Panc1 (cell line): Measurements from ENCODE around the gene SLCO4A1. TPM values are rescaled to one million over a fixed set of nuclear protein-coding genes. Genes with fewer than 3 reads are reported as not detected.

ENCODE experiments used
- ATAC-seq: fragments of 200-7000 bp; cut with Tn5 transposase; 2 replicates; pipeline ENCODE4 v1.9.1; 2020; ENCODE audit warnings: mild to moderate bottlenecking, moderate library complexity
- BruUV-seq: library from RNA; stranded (reverse); fragments of 400-500 nt; replicated peaks from 2 replicates; lab custom pipeline; 2021; lab: Mats Ljungman, UMichigan
- CTCF ChIA-PET: fragments of 300-600 bp; sonication (Branson Sonifier 250); formaldehyde crosslinking; loops from one replicate; lab custom pipeline; 2022; ENCODE audit warnings: antibody characterized with exemption; lab: Charles Lee
- POLR2A ChIA-PET: fragments of 300-600 bp; sonication (Branson Sonifier 250); formaldehyde crosslinking; loops from one replicate; lab custom pipeline; 2022; ENCODE audit warnings: antibody characterized with exemption; lab: Charles Lee
- DNase-seq: peaks from one replicate; pipeline ENCODE4 v3.0.0-alpha.2; 2010; ENCODE audit warnings: low read depth, low spot score
- H3K27ac ChIP-seq: 2 replicates; pipeline ENCODE4 v1.5.1; 2011; ENCODE audit warnings: mild to moderate bottlenecking, low read length, inconsistent platforms
- H3K27me3 ChIP-seq: fragments of 200-500 bp; sonication (Bioruptor generic); 2 replicates; pipeline ENCODE4 v1.6.0; 2014; ENCODE audit warnings: low read length, inconsistent platforms; ENCODE audit not compliant: control insufficient read depth, insufficient read depth
- H3K36me3 ChIP-seq: fragments of 200-500 bp; sonication (Bioruptor generic); 2 replicates; pipeline ENCODE4 v1.5.1; 2014; ENCODE audit warnings: inconsistent platforms, mild to moderate bottlenecking, low read length, moderate library complexity; ENCODE audit not compliant: control insufficient read depth, insufficient read depth
- H3K4me1 ChIP-seq: 2 replicates; pipeline ENCODE4 v1.5.1; 2011; ENCODE audit warnings: inconsistent platforms, mild to moderate bottlenecking, low read length, moderate library complexity; ENCODE audit not compliant: control insufficient read depth, insufficient read depth
- H3K4me3 ChIP-seq, 2 experiments: 2 replicates each; pipeline ENCODE4 v1.5.1; 2011 to 2012; ENCODE audit warnings: low read depth in 2 of 2, low read length in 2 of 2, mild to moderate bottlenecking in 2 of 2, inconsistent platforms in 1 of 2, moderate library complexity in 1 of 2
- H3K9me3 ChIP-seq: fragments of 200-500 bp; sonication (Bioruptor generic); 2 replicates; pipeline ENCODE4 v1.5.1; 2014; ENCODE audit warnings: low read depth, mild to moderate bottlenecking, inconsistent platforms, low read length, moderate library complexity; ENCODE audit not compliant: control insufficient read depth, insufficient read depth
- POLR2AphosphoS5 ChIP-seq: IDR thresholded peaks from 2 replicates; pipeline ENCODE4 v1.6.1; 2012; ENCODE audit warnings: mild to moderate bottlenecking, low read depth, low read length, moderate library complexity
- SIN3A ChIP-seq: IDR thresholded peaks from 2 replicates; pipeline ENCODE4 v1.6.1; 2012; ENCODE audit warnings: low read depth, mild to moderate bottlenecking, low read length, moderate library complexity, borderline replicate concordance; ENCODE audit not compliant: insufficient read depth
- TCF7L2 ChIP-seq: IDR thresholded peaks from 2 replicates; pipeline ENCODE4 v1.6.1; 2011; ENCODE audit warnings: mild to moderate bottlenecking, low read depth, low read length, inconsistent platforms
- in situ Hi-C: cut with HindIII; loops from 2 replicates; pipeline ENCODE4 v1.10.0; 2016; ENCODE audit warnings: low sequenced_read_pairs, low pct_unique_long_range_greater_than_20kb
- intact Hi-C: fragments of 100-400 bp; cut with micrococcal nuclease; formaldehyde crosslinking; loops from one replicate; pipeline ENCODE4 v1.10.0; 2022; ENCODE audit not compliant: unreplicated experiment
- total RNA-seq: library from RNA; stranded (reverse); gene quantifications from one replicate; pipeline ENCODE4 v1.2.1, GENCODE V29; 2021; ENCODE audit not compliant: unreplicated experiment
- TF ChIP-seq, protein P1 (sequence below), 2 experiments: IDR thresholded peaks; 2 replicates each; pipeline ENCODE4 v1.6.1; 2011 to 2012; ENCODE audit warnings: low read depth in 2 of 2, control low read depth in 1 of 2, low read length in 1 of 2, mild to moderate bottlenecking in 1 of 2, moderate library complexity in 1 of 2; ENCODE audit not compliant: insufficient read depth in 1 of 2
- TF ChIP-seq, protein P2 (sequence below): fragments of 450-650 bp; IDR thresholded peaks from 2 replicates; pipeline ENCODE4 v1.5.1; 2017; ENCODE audit warnings: mild to moderate bottlenecking

The SLCO4A1 gene
- total RNA-seq, 1 experiment from 2014 or later: 167 TPM

DNA sequence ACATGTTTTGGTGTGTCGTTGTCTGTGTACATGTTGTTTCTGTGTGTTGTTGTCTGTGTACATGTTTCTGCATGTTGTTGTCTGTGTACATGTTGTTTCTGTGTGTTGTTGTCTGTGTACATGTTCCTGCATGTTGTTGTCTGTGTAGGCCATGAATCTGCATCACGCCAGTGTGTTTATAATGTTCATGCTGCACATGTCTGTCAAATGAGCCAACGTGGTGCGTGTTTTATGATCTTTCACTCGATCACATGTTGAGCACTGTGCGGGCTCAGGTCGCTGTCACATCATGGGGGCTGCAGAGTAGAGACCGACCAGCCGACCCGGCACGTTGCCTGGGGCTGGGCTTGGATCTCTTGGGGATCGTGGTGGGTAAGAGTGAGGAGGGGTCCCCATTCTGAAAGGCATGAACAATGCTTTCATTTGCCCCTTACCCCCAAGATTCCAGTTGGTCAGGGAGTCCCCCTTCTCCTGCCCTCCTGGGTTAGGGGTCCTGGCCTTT lies 26.5 kb upstream of the SLCO4A1 start:
- DNase-seq: no peak
- CTCF ChIA-PET: no interaction called here
- TF ChIP-seq, protein P1, sequence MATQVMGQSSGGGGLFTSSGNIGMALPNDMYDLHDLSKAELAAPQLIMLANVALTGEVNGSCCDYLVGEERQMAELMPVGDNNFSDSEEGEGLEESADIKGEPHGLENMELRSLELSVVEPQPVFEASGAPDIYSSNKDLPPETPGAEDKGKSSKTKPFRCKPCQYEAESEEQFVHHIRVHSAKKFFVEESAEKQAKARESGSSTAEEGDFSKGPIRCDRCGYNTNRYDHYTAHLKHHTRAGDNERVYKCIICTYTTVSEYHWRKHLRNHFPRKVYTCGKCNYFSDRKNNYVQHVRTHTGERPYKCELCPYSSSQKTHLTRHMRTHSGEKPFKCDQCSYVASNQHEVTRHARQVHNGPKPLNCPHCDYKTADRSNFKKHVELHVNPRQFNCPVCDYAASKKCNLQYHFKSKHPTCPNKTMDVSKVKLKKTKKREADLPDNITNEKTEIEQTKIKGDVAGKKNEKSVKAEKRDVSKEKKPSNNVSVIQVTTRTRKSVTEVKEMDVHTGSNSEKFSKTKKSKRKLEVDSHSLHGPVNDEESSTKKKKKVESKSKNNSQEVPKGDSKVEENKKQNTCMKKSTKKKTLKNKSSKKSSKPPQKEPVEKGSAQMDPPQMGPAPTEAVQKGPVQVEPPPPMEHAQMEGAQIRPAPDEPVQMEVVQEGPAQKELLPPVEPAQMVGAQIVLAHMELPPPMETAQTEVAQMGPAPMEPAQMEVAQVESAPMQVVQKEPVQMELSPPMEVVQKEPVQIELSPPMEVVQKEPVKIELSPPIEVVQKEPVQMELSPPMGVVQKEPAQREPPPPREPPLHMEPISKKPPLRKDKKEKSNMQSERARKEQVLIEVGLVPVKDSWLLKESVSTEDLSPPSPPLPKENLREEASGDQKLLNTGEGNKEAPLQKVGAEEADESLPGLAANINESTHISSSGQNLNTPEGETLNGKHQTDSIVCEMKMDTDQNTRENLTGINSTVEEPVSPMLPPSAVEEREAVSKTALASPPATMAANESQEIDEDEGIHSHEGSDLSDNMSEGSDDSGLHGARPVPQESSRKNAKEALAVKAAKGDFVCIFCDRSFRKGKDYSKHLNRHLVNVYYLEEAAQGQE (IDR thresholded peaks at IDR 0.05; ENCODE audit: insufficient read depth in 1 of 2, low read depth in 2 of 2, low read length in 1 of 2): no peak
- TF ChIP-seq SIN3A: no peak
- no peak for TF ChIP-seq POLR2AphosphoS5
- TF ChIP-seq, protein P2, sequence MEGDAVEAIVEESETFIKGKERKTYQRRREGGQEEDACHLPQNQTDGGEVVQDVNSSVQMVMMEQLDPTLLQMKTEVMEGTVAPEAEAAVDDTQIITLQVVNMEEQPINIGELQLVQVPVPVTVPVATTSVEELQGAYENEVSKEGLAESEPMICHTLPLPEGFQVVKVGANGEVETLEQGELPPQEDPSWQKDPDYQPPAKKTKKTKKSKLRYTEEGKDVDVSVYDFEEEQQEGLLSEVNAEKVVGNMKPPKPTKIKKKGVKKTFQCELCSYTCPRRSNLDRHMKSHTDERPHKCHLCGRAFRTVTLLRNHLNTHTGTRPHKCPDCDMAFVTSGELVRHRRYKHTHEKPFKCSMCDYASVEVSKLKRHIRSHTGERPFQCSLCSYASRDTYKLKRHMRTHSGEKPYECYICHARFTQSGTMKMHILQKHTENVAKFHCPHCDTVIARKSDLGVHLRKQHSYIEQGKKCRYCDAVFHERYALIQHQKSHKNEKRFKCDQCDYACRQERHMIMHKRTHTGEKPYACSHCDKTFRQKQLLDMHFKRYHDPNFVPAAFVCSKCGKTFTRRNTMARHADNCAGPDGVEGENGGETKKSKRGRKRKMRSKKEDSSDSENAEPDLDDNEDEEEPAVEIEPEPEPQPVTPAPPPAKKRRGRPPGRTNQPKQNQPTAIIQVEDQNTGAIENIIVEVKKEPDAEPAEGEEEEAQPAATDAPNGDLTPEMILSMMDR: no peak
- TF ChIP-seq TCF7L2: no peak

DNA sequence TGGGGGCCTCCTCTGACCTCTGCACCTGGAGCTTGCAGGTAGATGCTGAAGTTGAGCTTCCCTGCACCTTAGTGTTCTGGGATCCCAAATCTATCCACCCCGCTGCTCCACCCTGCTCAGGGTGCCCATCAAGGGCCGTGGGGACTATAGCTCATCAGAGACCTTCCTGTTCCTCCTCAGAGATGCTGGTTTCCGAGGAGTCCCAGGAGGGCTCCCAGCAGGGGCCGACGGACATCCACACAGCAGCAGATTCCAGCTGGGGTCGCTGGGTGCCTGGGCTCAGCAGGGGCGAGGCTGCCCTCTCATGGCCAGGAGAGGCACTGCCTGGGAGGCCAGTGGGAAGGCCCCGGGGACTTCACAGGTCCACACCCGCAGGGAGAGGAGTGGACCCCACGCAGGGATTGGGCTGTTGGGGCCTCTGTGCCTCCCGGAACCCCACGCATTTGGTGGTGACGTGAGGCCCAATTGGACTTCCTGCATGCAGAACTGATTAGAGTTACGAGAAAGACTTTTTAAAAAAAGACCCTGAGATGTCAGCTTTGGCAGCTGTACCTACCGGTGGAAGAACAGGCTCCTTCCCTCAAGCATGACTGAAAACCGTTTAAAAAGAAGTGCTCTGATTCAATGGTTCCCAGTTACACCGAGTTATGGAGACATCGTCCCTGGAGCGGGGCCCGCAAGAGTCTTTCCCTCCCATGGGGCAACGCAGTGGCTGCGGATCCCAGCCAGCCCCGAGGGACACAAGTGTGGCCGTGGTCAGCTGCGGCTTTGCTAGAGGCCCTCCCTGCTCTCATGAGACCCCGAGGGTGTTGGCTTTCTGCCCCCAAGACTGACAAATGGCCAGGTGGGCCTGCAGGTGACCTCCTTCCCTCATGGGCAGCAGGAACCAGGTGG lies 25.3 kb upstream of the SLCO4A1 start:
- peak; percentile 52 for DNase-seq
- peak; percentile 84 for ATAC-seq
- no peak for TF ChIP-seq POLR2AphosphoS5
- TF ChIP-seq, protein P2: peak; percentile 99
- TF ChIP-seq SIN3A: no peak
- TF ChIP-seq, protein P1 (IDR thresholded peaks at IDR 0.05; ENCODE audit: insufficient read depth in 1 of 2, low read depth in 2 of 2, low read length in 1 of 2): no peak
- TF ChIP-seq TCF7L2: 0 out of 2 replicates have a peak, but pooled peaks have one; percentile 40
- H3K27ac ChIP-seq: peak overlapping the region; percentile 99
- CTCF ChIA-PET: interaction anchor here (0.6 to 1.7 kb wide), 14 partner anchors 10 to 140 kb away, joined by 3 to 14 read pairs (median 4); no protein-coding TSS in a partner anchor
- in situ Hi-C loops (no loop called here), intact Hi-C loops (loop anchor here (5.0 kb wide), 1 partner anchor 115 kb away; no protein-coding TSS in a partner anchor)
- H3K27me3 ChIP-seq: no peaks in the 10 kb centered on the region
- peak overlapping the region in 1 of 2 experiments; percentile 20; a peak in 2 of 4 replicates for H3K4me3 ChIP-seq
- H3K4me1 ChIP-seq: peaks cover 54% of the 10 kb centered on the region
- BruUV-seq: no TSS peak
- POLR2A ChIA-PET: interaction anchor here (0.6 kb wide), 1 partner anchor 144 kb away, joined by 5 read pairs; no protein-coding TSS in a partner anchor
- H3K36me3 ChIP-seq: no peaks in the 10 kb centered on the region
- H3K9me3 ChIP-seq: no peaks in the 10 kb centered on the region

More for the DNA sequence above, 26.5 kb upstream of the SLCO4A1 start:
- Histone ChIP-seq H3K9me3 (no peaks in the 10 kb centered on the region), H3K27ac (peak overlapping the region; percentile 99), H3K4me3 (no peak overlapping the region), H3K27me3 (no peaks in the 10 kb centered on the region), H3K4me1 (peaks cover 46% of the 10 kb centered on the region), H3K36me3 (no peaks in the 10 kb centered on the region)
- intact Hi-C loops: loop anchor here (5.0 kb wide), 1 partner anchor 114 kb away; no protein-coding TSS in a partner anchor
- POLR2A ChIA-PET: no interaction called here
- BruUV-seq: no TSS peak
- ATAC-seq: no peak
- in situ Hi-C loops: no loop called here
